Ecto neural progenitor cell (in vitro differentiated cells): ENCODE data around the gene TTC4.
"Not testable (repeated sequence)": the region's sequence is repeated elsewhere in the genome, so short reads cannot be mapped to it uniquely, and the experiment has no call there.

Experiments used
- DNase-seq: peaks from one replicate; pipeline ENCODE4 v3.0.0-alpha.2; 2018; ENCODE audit warnings: low spot score

The TTC4 gene

DNA sequence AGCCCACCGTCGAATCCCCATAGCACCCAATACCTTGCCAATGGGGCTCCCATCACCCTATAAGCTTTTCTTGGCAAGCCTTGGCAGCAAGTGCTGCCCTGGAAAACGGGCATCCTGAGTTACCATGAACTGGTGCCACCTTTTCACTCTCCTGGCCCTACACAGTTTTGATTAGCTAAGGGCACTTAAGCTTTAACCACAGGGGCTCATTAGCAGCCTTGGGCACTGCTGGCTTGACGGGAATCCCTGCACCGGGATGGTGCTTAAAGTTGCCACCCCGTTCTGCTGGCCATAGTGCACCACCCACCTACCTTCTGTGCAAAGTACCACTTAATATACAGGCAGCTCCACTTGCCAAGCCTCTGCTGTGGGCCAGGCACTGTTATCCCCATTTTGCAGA, 34.9 kb downstream of the TTC4 start:
- no peak for DNase-seq

DNA sequence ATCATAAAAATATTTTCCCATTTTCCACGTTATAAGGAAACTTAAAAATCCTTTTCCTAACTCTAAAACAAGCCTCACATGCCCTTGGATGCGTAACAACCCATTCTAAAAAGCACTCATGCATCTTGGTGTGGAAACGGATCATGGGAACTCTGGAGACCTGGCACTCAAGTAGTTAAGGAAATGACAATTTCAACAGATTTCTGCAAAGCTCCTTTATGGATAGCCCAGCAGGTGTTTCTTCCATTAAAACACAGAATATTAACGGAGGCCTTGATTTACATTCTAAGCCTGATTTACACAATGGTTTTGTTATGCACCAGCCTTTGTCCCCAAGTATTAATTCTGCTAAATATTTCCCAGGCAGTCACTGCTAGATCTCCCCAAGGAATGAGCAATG, 35.8 kb downstream of the TTC4 start:
- no peak for DNase-seq

DNA sequence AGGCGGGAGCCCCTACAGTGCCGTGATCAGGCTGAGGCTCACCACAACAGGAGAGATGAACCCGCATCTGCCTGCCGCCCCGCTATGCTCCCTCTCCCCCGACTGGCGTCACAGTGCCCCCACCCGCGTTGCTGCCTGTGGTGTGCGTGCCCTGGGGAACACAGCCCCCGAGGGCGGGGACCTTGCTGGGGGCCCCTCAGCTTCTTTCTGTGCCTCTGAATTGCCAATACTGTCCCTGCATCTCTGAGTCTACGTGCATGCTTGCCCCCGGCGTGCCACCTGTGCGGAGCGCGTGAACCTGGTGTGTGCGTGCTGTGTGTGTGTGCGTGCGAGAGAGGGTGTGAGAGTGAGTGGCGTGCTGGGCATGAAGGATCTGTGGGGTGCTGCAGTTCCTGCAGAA, 38.4 kb downstream of the TTC4 start:
- no peak for DNase-seq

DNA sequence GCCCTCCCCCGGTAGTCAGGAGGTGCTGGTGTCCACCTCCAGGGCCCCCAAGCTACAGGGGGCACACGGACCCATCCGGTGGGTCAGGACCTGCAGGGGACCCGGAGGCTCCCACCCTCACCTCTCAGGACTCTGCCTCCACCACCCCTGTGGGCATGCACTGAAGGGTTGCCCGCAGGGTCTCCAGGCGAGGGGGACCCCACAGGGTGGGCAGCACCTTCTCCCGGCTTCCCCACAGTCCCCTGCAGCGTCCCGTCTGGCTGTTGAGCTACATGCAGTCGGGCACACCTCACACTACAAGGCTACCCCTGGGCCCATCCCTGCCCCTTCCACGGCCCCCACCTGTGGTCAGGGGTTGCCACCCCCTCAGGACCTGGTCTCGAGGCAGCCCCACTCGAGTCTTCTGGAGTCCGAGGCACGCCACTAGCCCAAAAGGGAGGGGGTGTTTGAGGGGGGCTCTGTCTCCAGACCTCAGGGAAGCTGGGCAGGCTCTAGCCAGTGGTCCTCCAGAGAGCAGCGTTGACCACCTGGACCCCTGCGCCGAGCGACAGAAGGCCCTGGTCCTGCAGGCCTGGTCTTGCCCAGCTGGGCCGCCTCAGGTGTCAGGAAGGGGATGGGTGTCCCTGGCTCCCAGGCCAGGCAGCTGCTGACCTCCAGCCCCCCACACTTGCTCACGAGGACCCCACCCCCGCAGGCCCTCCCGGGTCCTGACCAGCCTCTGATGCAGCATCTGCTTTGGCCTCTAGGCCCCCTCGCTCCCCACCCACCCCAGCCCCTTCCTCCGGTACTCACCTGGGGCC, 39.0 kb downstream of the TTC4 start:
- no peak for DNase-seq

DNA sequence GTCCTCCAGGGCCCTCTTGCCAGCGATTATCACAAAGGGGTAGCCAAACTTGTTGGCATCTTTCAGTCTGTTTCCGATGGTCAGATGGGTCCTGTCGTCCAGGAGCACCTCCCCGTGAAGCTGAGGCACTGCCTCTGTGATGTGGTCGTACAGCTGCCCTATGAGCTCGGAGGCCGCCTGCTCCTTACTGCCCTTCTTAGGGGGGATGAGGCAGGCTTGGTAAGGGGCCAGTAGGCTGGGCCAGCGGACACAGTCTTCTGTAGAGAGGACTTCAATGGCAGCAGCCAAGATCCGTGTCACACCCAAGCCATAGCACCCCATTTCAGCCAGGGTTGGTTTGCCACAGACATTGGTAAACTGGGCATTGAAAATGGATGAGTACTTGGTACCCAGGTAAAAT, 42.2 kb downstream of the TTC4 start:
- DNase-seq = no peak

DNA sequence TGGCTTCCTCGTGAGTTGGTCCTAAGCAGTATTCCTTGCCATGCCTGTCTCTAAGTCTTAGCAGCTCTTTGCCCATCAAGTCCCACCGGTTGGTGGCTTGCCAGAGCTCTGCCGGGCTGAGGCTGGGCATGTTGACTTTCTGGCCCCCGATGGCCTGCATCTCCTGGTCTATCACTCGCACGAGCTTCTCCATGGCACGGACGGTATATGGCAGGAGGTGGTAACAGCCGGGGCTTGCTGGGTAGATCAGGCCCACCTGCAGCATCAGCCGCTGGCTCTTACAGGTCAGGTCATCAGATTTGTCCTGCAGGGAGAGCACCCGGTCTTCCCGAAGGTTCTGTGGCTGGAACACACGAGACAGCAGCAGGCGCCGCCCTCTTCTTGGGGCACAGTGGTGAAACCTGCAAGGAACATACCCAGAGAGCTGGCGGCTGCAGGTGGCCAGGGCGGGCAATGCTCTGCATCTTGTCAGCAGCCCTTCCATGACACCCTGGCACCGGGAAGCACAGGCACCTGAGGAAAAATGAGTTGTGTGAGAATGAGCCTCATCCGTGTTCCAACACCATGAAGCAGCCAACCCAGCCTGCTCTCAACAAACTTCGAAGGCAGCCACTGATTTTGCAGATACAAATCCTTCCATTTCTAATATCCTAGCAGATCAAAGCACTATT, 43.2 kb downstream of the TTC4 start:
- DNase-seq = no peak

DNA sequence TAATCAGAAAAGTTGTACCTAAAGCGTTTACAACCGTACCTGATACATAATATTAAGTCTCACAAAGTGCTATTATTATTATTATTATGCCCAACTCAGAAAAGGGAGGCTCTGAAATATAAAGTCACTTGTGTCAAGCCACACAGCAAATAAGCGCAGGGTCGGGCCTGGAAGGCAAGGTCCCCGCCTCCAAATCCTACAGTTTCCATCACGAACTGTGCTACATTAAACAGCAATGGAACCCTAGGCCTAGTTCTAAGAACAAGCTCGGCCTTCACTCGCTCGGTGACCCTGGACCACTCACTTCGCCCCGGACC, 48.1 kb downstream of the TTC4 start:
- DNase-seq = no peak

DNA sequence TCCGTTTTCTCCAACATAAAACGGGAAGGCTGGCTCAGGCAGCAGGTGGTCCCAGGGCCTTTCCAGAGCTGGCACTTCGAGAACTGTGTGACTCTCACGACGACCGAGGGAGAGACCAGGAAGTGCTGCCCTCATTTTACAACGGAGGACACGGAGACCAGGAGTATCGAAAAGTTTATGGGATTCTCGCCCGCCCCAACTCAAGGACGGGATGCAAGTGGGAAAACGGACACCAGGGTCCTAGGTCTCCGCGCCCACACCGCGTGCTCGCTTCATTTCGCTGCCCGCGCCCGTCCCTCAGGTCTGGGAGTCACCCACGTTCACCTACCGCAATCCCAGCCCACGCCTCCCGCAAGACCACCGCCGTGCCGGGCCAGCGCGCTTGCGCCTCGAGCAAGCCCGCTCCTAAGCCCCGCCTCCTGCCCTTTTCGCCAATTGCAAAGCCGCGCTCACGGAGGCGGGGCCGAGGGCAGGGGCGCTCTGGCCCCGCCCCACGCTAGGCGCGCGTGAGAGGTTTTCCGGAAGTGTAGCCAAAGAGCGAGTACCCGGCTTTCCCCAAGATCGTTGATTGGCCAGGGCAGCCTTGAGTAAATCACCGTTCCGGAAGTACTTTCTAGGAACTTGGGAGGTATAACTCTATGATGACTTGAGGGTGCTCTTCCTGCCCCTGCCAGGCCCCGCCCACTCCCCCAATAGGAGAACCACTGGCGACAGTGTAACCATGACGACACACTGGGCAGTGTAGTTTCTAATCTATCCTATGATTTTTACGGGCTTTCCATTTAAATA, 48.7 kb downstream of the TTC4 start, which contains the start of gene PARS2:
TSS of gene PARS2 (minus strand) at position 391 of the 789 bp plus-strand sequence. CDS start 5,362 bp downstream, outside the sequence.
- DNase-seq = peak; percentile 97

DNA sequence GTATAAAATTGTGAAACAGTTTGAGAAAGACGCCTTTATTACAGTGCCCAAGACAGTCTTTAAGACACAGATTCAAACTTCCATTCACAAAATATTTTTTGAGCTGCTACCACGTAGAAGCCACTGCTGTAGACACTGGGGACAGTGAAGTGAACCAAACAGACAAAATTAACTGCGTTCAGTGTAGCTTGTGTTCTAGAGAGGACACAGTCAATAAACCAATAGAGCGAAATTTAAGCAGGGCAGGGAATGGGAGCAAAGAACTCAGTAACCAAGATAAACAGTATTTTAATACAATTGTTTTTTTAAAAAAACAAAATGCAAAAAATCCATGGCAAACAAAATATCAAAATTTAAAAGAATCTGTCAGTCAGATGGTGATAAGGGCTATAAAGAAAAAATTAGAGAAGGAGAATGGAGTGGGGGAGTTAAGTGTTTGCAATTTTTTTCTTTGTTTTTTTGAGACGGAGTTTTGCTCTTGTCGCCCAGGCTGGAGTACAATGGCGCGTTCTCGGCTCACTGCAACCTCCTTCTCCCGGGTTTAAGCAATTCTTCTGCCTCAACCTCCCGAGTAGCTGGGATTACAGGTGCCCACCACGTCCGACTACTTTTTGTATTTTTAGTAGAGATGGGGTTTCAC, 49.4 kb downstream of the TTC4 start:
- DNase-seq = no peak

DNA sequence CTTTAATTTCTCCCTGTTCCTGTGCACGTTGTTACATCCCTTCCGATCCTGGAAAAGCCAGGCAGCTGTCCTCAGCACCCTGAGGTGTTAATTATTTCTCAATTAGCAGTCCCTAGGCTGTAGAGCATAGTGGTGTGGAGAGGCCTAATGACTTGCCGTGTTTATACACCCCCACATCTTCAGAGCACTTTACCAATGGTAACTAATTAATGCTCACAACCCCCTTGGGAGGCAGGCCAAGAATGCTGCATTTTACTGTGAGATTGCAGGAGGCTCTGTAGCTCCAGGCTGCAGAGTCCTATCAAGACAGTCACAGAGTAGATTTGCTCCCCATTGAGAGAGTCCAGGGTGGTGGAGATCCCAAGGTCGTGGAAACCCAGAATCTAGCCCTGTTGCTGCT, 51.1 kb downstream of the TTC4 start:
- DNase-seq = no peak

DNA sequence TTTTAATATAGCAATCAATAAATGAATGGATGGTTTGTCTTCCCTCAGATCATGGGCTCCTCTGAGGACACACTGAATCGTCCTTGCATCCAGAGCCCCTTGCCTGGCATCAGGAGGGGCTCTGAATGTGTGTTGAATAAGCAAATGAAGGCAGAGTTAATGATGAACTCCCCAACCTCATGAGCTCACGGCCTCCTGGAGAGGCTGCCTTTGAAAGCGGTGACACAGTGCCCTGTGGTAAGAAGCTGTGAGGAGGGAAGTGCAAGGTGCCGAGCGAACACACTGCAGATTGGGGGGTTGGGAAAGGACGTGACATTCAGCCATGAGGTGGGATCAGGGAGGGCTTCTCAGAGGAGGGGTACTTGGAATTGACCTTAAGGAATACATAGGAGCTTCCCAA, 51.9 kb downstream of the TTC4 start:
- no peak for DNase-seq

DNA sequence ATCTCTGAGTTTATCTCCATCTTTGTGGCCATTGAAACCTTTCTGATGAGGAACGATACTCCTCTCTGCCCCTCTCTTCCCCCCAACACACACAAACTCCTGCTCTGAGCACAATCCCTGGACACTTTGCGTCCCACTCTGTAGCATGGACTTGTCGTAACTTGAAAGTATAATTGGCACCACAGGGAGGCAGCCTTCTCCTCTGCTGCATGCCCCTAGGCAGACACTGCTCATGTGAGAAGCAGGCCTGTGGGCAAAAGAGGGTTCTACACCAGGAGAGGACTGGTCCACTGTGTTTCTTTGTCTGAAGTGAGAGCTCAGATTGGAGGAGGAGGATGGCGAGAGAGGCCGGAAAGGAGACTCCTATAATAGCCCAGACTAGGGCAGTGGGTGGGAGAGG, 52.4 kb downstream of the TTC4 start:
- DNase-seq = no peak

DNA sequence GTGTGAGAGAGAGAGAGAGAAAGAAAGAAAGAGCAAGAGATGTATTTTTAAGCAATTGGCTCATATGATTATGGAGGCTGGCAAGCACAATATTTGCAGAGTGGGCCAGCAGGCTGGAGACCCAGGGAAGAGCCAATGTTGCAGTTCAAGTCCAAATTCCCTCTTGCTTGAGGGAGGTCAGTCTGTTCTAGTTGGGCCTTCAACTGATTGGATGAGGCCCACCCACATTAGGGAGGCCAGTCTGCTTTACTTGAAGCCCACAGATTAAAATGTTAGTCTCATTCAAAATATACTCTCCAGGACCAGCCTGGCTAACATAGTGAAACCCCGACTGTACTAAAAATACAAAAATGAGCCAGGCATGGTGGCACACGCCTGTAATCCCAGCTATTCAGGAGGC, 57.3 kb downstream of the TTC4 start:
- no peak for DNase-seq

DNA sequence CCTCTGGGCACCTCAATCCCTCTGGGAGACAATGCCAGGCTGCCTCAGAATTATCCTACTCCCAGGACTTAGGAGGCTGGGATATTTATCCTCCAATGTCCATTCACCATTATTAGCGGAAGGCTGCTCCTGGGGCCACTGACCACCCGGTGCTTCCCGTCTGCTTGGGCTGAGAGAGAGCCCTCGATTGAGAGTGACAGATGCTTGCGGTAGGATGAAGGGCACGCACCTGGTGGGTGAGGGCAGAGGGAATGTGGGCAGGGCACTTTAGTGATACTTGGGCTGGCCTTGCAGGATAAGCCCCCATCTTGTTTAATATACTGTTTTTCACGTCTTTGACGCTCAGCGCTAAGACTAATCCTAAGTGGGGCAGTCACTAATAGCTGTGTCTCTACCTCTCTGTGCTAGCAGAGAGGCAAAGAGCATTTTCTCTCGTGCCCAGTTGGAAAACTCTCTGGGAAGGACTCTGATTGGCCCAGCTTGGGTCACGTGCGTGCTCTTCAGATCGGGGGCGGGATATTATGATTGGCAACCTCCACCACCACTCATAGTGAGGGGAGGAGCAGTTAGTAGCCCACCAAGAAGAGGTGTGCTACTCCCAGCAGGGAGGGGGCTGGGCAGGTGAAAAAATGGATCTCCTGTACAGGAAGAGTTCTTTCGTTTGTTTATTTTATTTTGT, 59.3 kb downstream of the TTC4 start:
- peak; percentile 57 for DNase-seq

DNA sequence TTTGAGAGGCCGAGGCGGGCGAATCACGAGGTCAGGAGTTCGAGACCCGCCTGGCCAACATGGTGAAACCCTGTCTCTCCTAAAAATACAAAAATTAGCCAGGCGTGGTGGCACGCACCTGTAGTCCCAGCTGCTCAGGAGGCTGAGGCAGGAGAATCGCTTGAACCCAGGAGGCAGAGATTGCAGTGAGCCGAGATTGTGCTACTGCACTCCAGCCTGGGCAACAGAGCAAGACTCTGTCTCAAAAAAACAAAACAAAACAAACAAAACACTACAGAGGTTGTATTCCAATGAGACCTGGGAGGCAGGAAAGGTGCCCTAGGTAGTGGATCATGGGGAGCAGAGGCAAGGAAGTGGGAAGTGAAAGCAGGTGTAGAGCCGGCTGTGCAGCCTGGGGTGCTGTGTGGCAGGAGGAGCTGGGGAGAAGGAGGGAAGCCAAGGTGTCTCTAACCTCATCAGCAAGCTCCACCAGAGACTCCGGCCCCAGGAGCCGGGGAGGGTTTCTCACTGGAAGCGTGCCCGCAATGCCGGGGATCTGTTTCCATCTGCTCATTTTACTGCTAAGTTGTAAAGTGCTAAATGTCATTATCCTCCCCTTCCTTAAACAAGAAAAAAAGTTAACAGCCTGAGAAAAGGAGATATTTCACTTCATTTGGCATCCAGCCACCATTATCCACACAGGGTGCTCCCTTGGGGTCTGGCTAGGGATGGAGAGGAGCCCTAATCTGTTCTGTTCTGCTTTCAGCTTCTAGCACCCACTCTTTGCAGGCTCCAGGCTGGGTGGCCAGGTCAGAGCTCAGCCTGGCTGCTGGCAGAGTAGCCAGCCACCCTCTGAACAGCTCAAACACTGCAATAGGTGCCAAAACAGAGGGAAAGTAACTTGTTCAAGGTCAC, 60.4 kb downstream of the TTC4 start:
- DNase-seq = not testable (repeated sequence)

DNA sequence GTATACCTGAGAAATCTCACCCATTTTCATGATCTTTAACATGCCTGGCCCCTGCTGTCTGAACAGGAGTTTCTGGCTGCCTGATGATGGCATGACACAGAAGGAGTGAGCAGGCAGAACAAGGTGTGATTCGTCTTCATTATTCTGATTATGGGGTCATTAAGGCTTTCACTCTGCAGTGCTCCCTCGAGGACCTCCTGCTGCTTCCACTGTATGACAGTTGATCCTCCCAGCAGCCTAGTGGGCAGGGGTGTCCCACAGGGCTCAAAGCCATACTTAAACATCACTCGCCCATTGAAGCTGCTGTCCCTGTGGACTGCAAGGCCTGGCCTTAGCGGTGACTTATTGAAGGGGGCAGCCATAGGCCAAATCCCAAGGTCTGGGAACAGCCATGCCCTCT, 61.4 kb downstream of the TTC4 start:
- DNase-seq = no peak

DNA sequence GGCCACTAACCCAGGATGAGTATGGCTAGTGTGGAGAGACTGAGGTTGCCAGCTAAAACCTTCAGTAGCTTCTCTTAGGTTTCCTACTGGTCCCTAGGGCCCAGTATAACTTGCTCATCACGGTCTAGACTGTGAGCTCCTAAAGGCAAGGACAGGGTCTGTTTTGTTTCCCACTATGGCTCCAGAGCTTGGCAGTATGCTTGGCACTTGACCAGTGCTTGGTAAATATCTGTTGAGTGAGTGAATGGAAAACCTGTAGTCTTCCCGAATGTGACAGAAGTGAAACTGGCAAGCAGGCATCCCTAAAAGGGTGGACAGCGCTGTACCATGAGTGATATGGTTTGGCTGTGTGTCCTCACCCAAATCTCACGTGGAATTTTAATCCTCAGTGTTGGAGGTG, 61.8 kb downstream of the TTC4 start:
- DNase-seq = no peak

DNA sequence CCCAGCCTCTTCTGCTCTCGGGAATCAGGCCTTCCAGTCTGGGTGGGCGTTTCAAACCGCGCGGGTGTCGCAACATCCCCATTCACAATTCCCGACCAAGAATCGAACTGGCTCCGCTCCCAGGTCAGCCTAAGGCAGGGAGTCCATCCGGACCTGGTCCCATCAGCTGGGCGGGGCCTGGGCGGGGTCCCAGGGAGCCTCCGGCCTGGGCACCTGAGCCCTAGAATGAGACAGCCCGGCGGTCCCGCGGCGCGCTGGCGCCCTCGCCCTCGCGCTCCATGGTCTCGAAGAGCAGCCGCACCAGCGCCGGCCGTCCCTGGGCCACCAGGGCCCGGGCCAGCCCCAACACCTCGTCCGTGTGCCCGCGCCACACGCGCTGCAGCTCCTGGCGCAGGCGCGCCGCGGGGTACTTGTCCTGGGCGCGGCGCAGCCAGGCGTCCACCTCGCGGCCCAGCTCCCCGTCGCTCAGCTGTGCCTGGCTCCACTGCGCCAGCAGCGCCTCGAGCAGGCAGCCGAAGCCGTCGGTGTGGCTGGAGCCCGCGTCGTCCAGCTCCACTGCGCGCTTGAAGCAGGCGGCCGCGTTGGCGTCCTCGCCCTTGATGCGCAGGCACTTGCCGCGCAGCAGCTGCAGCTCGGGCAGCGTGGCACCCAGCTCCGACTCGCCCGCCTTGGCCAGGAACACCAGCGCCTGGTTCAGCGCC, 65.5 kb downstream of the TTC4 start:
- DNase-seq = peak; percentile 65

DNA sequence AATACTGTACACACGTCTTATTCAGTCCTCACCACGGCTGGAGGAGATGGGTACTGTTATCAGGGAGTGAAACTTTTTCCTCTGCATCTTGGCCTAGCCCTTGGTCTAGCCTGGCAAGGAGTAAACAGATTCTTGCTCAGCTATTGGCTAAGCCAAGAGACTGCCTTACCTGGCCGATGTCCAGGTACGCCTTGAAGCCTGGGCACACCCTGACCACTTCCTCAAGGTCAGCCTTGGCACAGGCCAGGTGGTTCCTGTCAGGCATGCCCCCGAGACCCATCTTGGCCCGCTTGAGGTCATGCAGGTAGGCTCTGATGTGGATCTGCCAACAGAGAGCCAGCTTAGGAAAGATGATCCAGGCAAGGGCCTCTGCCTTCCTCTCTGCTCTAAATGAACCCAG, 66.5 kb downstream of the TTC4 start:
- DNase-seq = no peak

DNA sequence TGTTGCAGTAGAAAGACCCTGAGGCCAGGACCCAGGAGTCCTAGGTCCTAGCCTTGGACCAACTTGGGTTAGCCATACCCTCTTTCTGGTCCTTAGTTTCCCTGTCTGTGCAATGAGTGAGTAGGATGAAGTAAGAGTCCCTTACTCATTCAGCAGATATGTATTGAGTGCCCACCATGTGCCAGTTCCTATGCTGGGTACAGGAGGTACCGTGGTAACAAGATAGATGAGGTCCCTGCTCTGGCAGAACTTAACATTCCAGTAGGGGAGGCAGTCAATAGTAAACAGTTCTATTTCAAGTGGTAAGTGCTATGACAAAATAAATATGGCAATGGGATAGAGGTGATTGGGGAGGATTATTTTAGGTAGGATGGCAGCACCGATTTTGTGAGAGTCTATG, 66.9 kb downstream of the TTC4 start:
- no peak for DNase-seq
